Measurements from ENCODE around the gene NETO2.
"Not testable (repeated sequence)": the region's sequence is repeated elsewhere in the genome, so short reads cannot be mapped to it uniquely, and the experiment has no call there.

NETO2 gene

GRCh38 chr16:47065766-47066688 lies 77.7 kb downstream of the NETO2 start:
- no peak for DNase-seq (ENCODE audit: low read depth in 2 of 2, low spot score in 1 of 2)

- DNase-seq (ENCODE audit: low read depth in 2 of 2, low spot score in 1 of 2), result no peak
Measured at GRCh38 chr16:47064775-47065174, 79.0 kb downstream of the NETO2 start.

- DNase-seq (ENCODE audit: low read depth in 2 of 2, low spot score in 1 of 2), result no peak
Measured at GRCh38 chr16:47063011-47063724, 80.6 kb downstream of the NETO2 start.

- DNase-seq (ENCODE audit: low read depth in 2 of 2, low spot score in 1 of 2), result no peak
Measured at GRCh38 chr16:47061204-47061603, 82.5 kb downstream of the NETO2 start.

- DNase-seq (ENCODE audit: low read depth in 2 of 2, low spot score in 1 of 2), result no peak
Measured at GRCh38 chr16:47060596-47060995, 83.1 kb downstream of the NETO2 start.

- DNase-seq (ENCODE audit: low read depth in 2 of 2, low spot score in 1 of 2), result no peak
Measured at GRCh38 chr16:47059991-47060390, 83.8 kb downstream of the NETO2 start.

- DNase-seq (ENCODE audit: low read depth in 2 of 2, low spot score in 1 of 2), result not testable (repeated sequence)
Measured at GRCh38 chr16:47059130-47059529, 84.6 kb downstream of the NETO2 start.

GRCh38 chr16:47058295-47059086 lies 85.3 kb downstream of the NETO2 start:
- no peak for DNase-seq (ENCODE audit: low read depth in 2 of 2, low spot score in 1 of 2)

- DNase-seq (ENCODE audit: low read depth in 2 of 2, low spot score in 1 of 2), result no peak
Measured at GRCh38 chr16:47057630-47057993, 86.1 kb downstream of the NETO2 start.

GRCh38 chr16:47056688-47057629 lies 86.8 kb downstream of the NETO2 start:
- DNase-seq (ENCODE audit: low read depth in 2 of 2, low spot score in 1 of 2), result no peak

GRCh38 chr16:47056061-47056460 lies 87.7 kb downstream of the NETO2 start:
- not testable (repeated sequence) for DNase-seq (ENCODE audit: low read depth in 2 of 2, low spot score in 1 of 2)

- no peak for DNase-seq (ENCODE audit: low read depth in 2 of 2, low spot score in 1 of 2)
Measured at GRCh38 chr16:47055136-47055885, 88.4 kb downstream of the NETO2 start.

- DNase-seq (ENCODE audit: low read depth in 2 of 2, low spot score in 1 of 2), result no peak
Measured at GRCh38 chr16:47054306-47054705, 89.4 kb downstream of the NETO2 start.

GRCh38 chr16:47053895-47054294 lies 89.8 kb downstream of the NETO2 start:
- DNase-seq (ENCODE audit: low read depth in 2 of 2, low spot score in 1 of 2), result no peak

- no peak for DNase-seq (ENCODE audit: low read depth in 2 of 2, low spot score in 1 of 2)
Measured at GRCh38 chr16:47052666-47053640, 90.8 kb downstream of the NETO2 start.

GRCh38 chr16:47051031-47051430 lies 92.7 kb downstream of the NETO2 start:
- DNase-seq (ENCODE audit: low read depth in 2 of 2, low spot score in 1 of 2), result no peak

GRCh38 chr16:47049901-47050583 lies 93.7 kb downstream of the NETO2 start:
- DNase-seq (ENCODE audit: low read depth in 2 of 2, low spot score in 1 of 2), result no peak

Data from stimulated activated CD8-positive, alpha-beta memory T cell treated with anti-CD3 and anti-CD28 coated beads, Interleukin-4, amount 100 ng/mL, for 1 hour (primary cell).